ELR (cell line): ENCODE data around the gene TRAK1.
A peak's percentile ranks its signal among the peaks of the same experiment; 100 is the strongest.

ENCODE experiments used
- DNase-seq: peaks from one replicate; pipeline ENCODE4 v3.0.0-alpha.2; 2015; ENCODE audit warnings: low read depth

TRAK1 gene

DNA sequence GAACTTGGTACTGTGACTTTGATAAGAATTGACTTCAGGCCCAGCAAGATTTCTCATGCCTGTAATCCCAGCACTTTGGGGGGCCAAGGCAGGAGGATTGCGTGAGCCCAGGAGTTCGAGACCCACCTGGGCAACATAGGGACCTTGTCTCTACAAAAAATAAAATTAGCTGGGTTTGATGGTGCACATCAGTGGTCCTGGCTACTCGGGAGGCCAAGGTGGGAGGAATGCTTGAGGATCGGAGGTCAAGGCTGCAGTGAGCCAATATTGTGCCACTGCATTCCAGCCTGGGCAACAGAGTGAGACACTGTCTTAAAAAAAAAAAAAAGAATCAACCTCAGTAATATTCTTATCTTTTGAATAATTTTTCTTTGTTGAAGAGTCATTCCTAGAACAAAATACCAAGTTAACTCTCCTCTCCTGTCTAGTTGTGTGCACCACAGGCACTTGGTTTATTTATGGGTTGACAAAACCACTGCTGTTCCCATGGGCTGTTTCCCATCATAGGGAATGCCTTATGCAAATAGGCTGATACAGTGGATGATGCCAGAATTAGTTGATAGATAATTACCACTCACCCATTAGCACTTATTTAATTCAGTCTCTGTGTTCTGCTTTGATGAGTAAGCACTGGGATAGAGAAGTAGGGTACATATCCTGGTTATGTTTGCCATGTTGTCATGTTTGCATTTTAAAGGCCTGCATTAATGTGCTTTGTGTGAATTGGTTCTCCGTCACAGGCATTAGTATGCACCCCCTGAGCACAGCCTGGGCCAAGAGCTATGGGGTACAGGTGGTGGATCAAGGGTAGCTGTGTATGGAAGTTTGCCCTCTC lies 32.9 kb downstream of the TRAK1 start:
- DNase-seq, result no peak

- no peak for DNase-seq
Observed at GRCh38 chr3:42127226-42127625, 36.1 kb downstream of the TRAK1 start.

- DNase-seq, result no peak
Observed at GRCh38 chr3:42128526-42128925, 37.4 kb downstream of the TRAK1 start.

DNA sequence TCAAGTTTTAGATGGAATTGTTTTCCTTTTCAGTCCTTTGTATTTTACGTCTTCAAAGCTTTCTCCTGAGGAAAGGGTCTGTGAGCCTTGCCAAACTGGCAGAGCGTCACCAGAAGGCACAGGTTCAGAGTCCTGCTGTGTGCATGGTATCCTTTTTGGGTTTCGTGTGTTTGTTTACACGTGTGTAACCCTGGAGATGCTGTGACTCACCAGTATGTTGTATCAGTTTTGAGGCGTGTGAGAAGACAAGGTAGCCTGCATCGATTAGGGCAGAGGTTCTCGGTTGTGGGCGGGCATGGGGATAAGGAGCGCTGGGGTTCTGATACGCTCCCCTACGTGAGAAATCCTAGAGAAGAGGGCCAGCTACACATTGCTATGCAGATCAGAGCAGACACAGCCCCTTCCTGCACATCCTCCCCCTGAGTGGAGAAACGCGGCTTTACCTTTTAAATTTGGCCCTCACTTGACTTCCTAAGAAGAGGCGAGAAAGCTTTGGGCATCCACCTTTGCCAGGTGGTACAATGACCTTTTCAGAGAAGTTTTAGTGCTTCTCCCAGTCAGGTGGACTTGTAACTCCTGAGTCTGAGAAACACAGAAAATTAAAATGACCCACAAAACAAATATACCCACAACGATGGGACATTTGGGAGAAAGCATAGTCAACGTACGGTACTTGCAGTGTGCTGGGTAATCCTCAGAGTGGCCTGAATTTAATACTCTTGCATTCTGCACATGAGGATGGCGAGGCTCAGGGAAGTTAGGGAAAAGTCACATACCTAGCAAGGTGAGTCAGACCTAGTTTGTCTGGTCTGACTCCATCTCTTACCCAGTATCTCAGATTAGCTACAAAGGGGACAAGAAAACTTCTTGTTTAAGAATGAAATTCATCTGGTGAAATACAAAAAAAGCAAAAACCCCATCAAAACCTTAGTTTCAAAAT lies 38.1 kb downstream of the TRAK1 start:
- peak; percentile 18 for DNase-seq

DNA sequence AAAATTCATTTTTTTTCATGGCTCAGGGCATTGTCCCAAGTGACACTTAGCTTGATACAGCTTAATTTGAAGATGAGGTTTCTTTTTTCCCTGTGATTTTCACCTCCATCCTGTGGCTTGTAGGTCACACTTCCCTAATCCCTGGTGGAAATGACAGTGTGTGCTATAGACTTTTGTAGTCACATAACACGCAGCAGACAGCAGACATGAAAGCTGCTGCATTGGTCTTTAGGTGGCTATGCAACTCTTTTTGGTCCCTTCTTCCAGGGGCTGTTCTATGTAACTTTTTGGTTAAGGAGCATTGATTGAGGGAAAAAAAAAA lies 38.8 kb downstream of the TRAK1 start:
- DNase-seq, result no peak

- no peak for DNase-seq
Observed at GRCh38 chr3:42130329-42131070, 39.3 kb downstream of the TRAK1 start.

DNA sequence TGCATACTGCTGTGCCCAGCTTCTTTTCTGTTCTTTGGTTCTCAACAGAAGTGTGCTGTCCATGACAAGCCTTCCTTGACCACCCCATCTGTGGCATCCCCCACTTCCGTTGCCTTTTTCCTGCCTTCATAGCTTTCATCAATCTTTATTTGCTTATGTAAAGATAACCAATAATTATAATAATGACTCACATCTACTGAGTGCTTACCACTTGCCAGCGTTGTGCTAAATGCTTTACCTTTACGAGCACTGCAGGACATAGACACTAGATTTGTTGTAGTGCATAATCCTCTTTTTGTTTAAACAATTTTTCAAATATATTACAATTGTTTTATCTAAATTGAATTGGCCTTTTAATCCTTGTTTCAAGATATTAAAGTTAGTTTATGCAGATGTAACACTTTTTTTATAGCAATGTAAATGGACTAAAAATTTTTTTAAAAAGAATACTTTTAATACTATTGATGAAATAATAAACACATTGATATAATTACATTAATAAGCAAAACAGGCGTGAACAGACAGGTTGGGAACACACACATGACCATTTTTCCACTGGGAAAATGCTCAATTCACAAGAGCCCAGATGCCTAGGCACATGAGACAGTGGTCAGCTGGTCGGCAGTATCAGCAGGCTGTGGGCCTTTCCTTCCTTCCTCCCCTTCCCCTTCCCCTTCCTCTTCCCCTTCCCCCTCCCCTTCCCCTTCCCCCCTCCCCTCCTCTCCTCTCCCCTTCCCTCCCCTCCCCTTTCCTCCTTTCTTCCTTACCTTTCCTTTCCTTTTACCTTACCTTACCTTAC lies 42.5 kb downstream of the TRAK1 start:
- DNase-seq, result no peak

GRCh38 chr3:42134867-42135464 lies 43.8 kb downstream of the TRAK1 start:
- no peak for DNase-seq

GRCh38 chr3:42139621-42140453 lies 48.7 kb downstream of the TRAK1 start:
- DNase-seq, result no peak

DNA sequence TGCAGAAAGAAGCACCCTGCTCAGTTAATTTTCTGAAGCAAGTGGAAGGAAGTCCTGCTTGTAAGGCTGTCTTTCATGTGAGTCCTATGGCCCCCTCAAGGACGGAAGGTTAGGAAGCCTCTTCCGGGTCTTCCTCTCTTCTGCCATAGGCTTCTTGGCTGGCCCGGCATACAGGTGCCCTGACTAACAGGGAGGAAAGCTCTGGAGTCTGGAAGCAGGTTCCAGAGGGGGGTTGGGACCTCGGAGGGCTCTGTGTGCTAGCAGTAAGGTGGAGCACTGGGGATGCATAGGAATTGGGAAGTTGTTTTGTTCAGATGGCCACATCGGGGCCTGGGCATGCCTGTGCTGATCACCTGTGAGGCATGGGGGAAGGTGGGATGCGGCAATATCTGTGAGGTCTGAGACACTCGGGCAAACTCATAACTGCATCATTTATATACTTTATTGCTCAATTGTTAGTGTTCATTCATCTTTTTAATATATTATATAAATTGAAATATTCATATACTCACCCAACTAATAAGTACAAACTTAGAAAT lies 49.6 kb downstream of the TRAK1 start:
- DNase-seq, result no peak

GRCh38 chr3:42143440-42143839 lies 52.3 kb downstream of the TRAK1 start:
- no peak for DNase-seq

GRCh38 chr3:42144209-42144608 lies 53.1 kb downstream of the TRAK1 start:
- DNase-seq, result no peak

DNA sequence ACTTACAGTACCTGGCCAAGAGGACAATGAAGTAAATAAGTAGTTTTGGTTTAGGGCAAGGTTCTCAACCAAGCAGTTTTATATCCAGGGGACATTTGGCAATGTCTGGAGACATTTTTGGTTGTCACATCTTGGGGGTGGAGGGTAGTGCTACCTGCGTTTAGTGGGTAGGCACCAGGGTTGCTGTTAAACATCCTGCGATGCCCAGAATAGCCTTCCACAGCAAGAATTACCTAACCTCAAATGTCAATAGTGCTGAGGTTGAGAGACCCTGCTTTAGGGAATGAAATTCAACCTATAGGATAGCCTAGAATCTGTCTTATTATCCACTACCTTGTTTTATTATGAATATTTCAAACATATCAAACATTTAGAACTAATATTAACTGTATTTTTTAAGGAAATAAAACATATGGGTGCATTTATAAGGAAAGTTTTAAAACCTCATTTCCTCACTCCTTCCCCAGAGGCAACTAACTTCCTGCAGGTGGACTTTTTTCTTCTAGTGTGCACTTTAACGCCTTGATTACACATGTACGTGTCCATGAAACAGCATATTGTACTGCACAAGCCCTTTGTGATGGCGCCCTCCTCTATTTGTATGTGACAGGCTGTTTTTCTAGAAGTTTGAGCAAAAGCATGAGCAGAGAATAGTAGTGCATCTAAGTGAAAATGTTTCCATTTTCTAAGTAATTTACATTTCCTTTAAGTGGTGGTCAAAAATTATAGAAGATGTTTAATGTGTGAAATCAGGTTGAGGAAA lies 57.1 kb downstream of the TRAK1 start:
- DNase-seq, result no peak

GRCh38 chr3:42148982-42149432 lies 57.9 kb downstream of the TRAK1 start:
- DNase-seq, result peak; percentile 68

DNA sequence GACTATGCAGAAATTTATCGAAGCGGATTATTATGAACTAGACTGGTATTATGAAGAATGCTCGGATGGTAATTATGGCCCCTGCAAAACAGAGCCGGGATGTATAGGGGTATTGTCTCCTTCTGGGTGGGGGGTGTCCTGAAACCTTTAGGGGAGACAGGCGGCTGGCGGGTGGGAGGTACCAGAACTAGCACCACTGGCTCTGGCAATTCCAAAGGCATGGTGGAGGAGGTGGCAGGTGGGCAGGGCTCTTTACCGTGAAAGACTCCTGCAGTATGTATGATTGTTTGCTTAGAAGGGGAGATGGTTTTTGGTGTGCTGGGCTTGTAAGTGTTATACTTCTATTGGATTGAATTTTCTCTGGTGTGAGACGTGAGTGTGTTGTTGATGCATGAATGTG lies 58.4 kb downstream of the TRAK1 start:
- DNase-seq, result no peak

GRCh38 chr3:42149975-42150374 lies 58.8 kb downstream of the TRAK1 start:
- DNase-seq, result no peak

DNA sequence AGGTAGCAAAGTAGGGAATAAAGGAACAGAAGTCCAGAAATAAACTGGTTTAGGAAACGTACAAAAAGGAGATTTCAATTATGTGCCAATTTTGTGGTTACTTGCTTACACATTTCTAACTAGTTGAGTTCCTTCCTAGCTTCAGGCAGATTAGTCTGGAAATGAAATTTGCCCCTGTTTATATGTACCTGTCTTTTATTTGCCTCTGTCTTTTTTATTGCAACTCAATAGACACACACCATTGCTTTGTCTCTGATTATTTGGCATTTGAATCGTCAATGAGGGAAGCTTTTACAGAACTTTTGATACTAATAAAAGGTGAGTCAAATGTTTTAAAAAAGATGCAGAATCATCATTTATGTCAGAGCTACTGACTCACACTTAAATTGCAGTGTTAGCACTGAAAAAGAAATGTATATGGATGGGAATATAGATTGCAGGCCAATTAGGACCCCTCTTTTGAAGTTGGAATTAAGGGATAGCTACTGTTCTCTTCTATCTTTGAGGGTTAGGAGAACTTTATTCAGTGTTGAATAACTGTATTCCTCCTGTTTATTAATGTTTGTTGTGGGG lies 60.5 kb downstream of the TRAK1 start:
- no peak for DNase-seq

DNA sequence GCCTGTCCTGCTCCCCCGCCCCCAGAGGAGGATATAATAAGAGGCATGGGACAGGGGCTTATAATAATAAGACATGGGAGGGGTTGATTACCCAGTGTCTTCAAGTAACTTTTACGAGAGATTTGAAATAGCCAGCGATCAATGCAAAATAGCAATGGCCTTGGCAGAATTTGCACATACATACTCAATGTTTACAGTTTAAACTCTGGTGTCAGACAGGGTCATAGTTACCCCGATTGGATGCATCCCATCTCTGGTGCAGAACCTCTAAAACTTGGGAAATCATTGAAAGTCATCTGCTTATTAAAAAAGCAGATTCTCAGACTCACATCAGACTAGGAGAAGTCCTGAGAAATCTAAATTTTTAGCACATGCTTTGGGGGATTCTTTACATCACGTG lies 61.0 kb downstream of the TRAK1 start:
- no peak for DNase-seq

GRCh38 chr3:42153039-42153438 lies 61.9 kb downstream of the TRAK1 start:
- DNase-seq, result no peak
